Endodermal cell (in vitro differentiated cells): ENCODE measurements around the gene COL24A1. TPM values are rescaled to one million over a fixed set of nuclear protein-coding genes. Genes with fewer than 3 reads are reported as not detected.

Experiments used
- DNase-seq: peaks from one replicate; pipeline ENCODE4 v3.0.0-alpha.2; 2017
- H3K27ac ChIP-seq: 2 replicates; pipeline ENCODE4 v1.5.1; 2013; ENCODE audit warnings: mild to moderate bottlenecking, low read depth, low read length, moderate library complexity
- H3K27me3 ChIP-seq: 2 replicates; pipeline ENCODE4 v1.6.1; 2013; ENCODE audit warnings: mild to moderate bottlenecking, low read length, moderate library complexity; ENCODE audit not compliant: insufficient read depth, control insufficient read depth, poor library complexity, severe bottlenecking
- H3K36me3 ChIP-seq: 2 replicates; pipeline ENCODE4 v1.7.0; 2013; ENCODE audit warnings: mild to moderate bottlenecking, low read length, moderate library complexity; ENCODE audit not compliant: control insufficient read depth, insufficient read depth
- H3K4me1 ChIP-seq: one replicate; pipeline ENCODE4 v1.7.0; 2013; ENCODE audit warnings: low read length; ENCODE audit not compliant: control insufficient read depth, insufficient read depth
- H3K4me3 ChIP-seq: 2 replicates; pipeline ENCODE4 v1.5.1; 2013; ENCODE audit warnings: mild to moderate bottlenecking, low read length, moderate library complexity
- H3K9ac ChIP-seq: 2 replicates; pipeline ENCODE4 v1.6.1; 2013; ENCODE audit warnings: mild to moderate bottlenecking, low read length, moderate library complexity; ENCODE audit not compliant: poor library complexity, severe bottlenecking; ENCODE audit errors: extremely low read depth
- H3K9me3 ChIP-seq: 2 replicates; pipeline ENCODE4 v1.6.1; 2013; ENCODE audit warnings: mild to moderate bottlenecking, low read length, moderate library complexity; ENCODE audit not compliant: control insufficient read depth
- H3K27ac Mint-ChIP-seq: 2 replicates; pipeline ENCODE4 v1.8.0; 2020; ENCODE audit warnings: mixed read lengths
- H3K27me3 Mint-ChIP-seq: 2 replicates; pipeline ENCODE4 v1.8.0; 2021; ENCODE audit warnings: mild to moderate bottlenecking, mixed read lengths; ENCODE audit not compliant: insufficient read depth
- H3K36me3 Mint-ChIP-seq: 2 replicates; pipeline ENCODE4 v1.8.0; 2020; ENCODE audit warnings: low read depth, mixed read lengths
- H3K4me1 Mint-ChIP-seq: 2 replicates; pipeline ENCODE4 v1.8.0; 2020; ENCODE audit warnings: mixed read lengths
- H3K4me3 Mint-ChIP-seq: 2 replicates; pipeline ENCODE4 v1.8.0; 2020; ENCODE audit warnings: mild to moderate bottlenecking, moderate library complexity, mixed read lengths
- H3K9me3 Mint-ChIP-seq: 2 replicates; pipeline ENCODE4 v1.8.0; 2020; ENCODE audit warnings: mild to moderate bottlenecking, mixed read lengths
- CTCF ChIP-seq: fragments of 200-600 bp; sonication (generic); conservative IDR thresholded peaks from 2 replicates; pipeline ENCODE4 v1.5.0; 2021; ENCODE audit warnings: antibody characterized with exemption, mild to moderate bottlenecking
- WGBS, 2 experiments: methylation state at CpG; one replicate each; pipeline versions ENCODE4 v1.1.5 to v1.1.7; 2013; ENCODE audit warnings: missing lambda C conversion rate in 2 of 2, mixed read lengths in 1 of 2; ENCODE audit not compliant: insufficient coverage in 1 of 2, insufficient read length in 1 of 2; 5-methylcytosine and 5-hydroxymethylcytosine counted together
- total RNA-seq, 2 donors: library from RNA; stranded (reverse); fragmentation: NEBNext Ultra II Directional in 1 of 2; extraction: Animal tissue kit (Norgen Biotek cat#: 25700) in 1 of 2; gene quantifications; 2 replicates in 1 of 2; 3 replicates in 1 of 2; pipeline ENCODE4 v1.2.1, GENCODE V29; 2021

The COL24A1 gene
- total RNA-seq, 2 donors from 2014 or later, result 0.84 to 0.95 TPM

GRCh38 chr1:85857991-85858390 is 298.6 kb downstream of the COL24A1 start:
- peaks cover 4% of the 10 kb centered on the region for H3K4me1 Mint-ChIP-seq
- Histone ChIP-seq H3K27me3 (no peaks in the 10 kb centered on the region), H3K36me3 (no peaks in the 10 kb centered on the region), H3K27ac (no peak overlapping the region), H3K4me3 (no peak overlapping the region), H3K9ac (no peak overlapping the region), H3K4me1 (no peaks in the 10 kb centered on the region), H3K9me3 (no peaks in the 10 kb centered on the region)
- no peak overlapping the region for H3K4me3 Mint-ChIP-seq
- TF ChIP-seq CTCF, result no peak
- H3K36me3 Mint-ChIP-seq, result no peaks in the 10 kb centered on the region
- H3K9me3 Mint-ChIP-seq, result no peaks in the 10 kb centered on the region
- H3K27ac Mint-ChIP-seq, result no peak overlapping the region
- DNase-seq, result no peak
- H3K27me3 Mint-ChIP-seq, result no peaks in the 10 kb centered on the region

- no peaks in the 10 kb centered on the region for H3K9me3 Mint-ChIP-seq
- H3K36me3 Mint-ChIP-seq, result no peaks in the 10 kb centered on the region
- no peak overlapping the region for H3K27ac ChIP-seq
- peaks cover 5% of the 10 kb centered on the region for H3K4me1 Mint-ChIP-seq
- no peak for TF ChIP-seq CTCF
- H3K36me3 ChIP-seq, result no peaks in the 10 kb centered on the region
- H3K27me3 ChIP-seq, result no peaks in the 10 kb centered on the region
- no peak overlapping the region for H3K4me3 ChIP-seq
- no peak overlapping the region for H3K4me3 Mint-ChIP-seq
- H3K9ac ChIP-seq, result no peak overlapping the region
- no peak overlapping the region for H3K27ac Mint-ChIP-seq
- no peaks in the 10 kb centered on the region for H3K27me3 Mint-ChIP-seq
- no peaks in the 10 kb centered on the region for H3K4me1 ChIP-seq
- DNase-seq, result no peak
- H3K9me3 ChIP-seq, result no peaks in the 10 kb centered on the region
- 71 to 82% methylated on average over 1 to 2 of the region's 2 CpGs for WGBS, 2 experiments
Observed at GRCh38 chr1:85850238-85850637, 306.3 kb downstream of the COL24A1 start.

- Mint-ChIP-seq H3K9me3 (no peaks in the 10 kb centered on the region), H3K4me3 (no peak overlapping the region), H3K27ac (no peak overlapping the region), H3K4me1 (peaks cover 5% of the 10 kb centered on the region), H3K36me3 (no peaks in the 10 kb centered on the region), H3K27me3 (no peaks in the 10 kb centered on the region)
- Histone ChIP-seq H3K9me3 (no peaks in the 10 kb centered on the region), H3K36me3 (no peaks in the 10 kb centered on the region), H3K4me1 (no peaks in the 10 kb centered on the region), H3K9ac (no peak overlapping the region), H3K4me3 (no peak overlapping the region), H3K27ac (no peak overlapping the region), H3K27me3 (no peaks in the 10 kb centered on the region)
- no peak for TF ChIP-seq CTCF
- WGBS, 2 experiments, result 88 to 94% methylated on average over 3 to 4 of the region's 4 CpGs
- DNase-seq, result no peak
Observed at GRCh38 chr1:85849660-85850059, 306.9 kb downstream of the COL24A1 start.
